HS-5 (cell line): Measurements from ENCODE around the gene METTL16.
A peak's percentile ranks its signal among the peaks of the same experiment; 100 is the strongest.

Experiments used
- DNase-seq: peaks from one replicate; pipeline ENCODE4 v3.0.0-alpha.2; 2012; ENCODE audit warnings: low read depth

The METTL16 gene

DNA sequence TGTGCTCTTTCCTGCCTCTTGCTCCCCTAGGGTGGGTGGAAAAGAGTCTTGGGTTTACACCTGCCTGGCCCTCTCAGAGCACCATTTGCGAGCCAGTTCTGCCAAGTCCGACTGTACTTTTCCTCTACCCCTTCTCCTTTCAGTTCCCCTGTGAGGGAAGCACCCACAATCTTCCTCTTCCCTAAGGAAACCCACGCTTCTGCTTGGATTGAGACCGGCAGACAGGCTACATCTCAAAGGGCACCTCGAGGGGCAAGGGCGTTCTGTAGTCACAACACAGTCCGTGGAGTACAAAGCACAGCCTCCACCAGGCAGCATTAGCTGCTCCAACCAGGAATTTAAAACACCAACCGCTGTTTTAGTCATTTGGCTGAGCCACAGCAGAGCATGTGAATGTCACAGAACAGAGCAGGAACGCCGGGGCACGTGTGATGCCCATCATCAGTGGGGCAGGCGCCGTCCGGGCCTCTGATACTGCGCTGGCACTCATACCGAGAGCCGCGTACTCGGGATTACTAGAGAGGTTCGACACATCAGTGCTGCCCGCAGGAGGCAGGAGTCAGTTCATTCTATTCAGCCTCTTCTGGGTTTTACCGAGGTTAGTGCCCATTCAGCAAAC, 97.1 kb downstream of the METTL16 start:
- DNase-seq = no peak

DNA sequence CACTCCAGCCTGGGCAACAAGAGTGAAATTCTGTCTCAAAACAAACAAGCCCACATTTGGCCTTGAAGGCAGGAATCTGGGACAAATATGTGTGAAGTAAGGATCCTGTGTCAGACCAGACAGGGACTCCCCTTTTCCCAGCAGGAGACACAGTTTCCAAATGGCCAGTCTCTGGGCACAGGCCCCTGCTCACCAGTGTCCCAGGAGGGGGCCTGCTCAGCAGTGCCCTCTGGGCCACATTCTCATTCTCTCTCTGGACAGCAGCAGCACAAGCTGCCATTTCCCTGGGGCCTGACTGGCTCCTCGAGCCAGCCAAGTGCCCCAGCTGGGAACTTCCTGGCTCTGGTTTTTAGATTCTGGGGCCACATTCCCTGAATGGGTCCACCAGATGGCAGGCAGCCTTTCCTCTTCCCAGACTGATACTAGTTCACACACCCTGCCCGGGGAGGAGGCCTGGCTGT, 99.1 kb downstream of the METTL16 start:
- DNase-seq = no peak

DNA sequence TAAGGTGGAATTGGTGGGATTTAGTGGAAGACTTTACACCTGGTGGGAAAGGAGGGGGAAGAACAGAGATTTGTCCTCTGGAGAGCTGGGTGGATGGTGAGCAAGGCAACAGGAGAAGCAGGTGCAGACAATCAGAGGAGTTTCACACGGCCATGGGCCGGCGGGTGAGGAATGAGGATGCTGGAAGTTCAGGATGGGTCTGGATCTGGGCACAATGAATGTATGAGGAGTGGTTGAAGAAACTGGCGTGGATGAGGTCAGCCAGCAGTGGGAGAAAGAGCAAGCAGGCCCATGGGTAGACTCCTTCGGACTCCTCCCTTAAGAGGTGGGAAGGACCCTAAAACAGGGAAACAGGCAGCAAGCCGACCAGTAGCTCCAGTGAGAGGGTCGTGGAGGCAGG, 100.7 kb downstream of the METTL16 start:
- no peak for DNase-seq

DNA sequence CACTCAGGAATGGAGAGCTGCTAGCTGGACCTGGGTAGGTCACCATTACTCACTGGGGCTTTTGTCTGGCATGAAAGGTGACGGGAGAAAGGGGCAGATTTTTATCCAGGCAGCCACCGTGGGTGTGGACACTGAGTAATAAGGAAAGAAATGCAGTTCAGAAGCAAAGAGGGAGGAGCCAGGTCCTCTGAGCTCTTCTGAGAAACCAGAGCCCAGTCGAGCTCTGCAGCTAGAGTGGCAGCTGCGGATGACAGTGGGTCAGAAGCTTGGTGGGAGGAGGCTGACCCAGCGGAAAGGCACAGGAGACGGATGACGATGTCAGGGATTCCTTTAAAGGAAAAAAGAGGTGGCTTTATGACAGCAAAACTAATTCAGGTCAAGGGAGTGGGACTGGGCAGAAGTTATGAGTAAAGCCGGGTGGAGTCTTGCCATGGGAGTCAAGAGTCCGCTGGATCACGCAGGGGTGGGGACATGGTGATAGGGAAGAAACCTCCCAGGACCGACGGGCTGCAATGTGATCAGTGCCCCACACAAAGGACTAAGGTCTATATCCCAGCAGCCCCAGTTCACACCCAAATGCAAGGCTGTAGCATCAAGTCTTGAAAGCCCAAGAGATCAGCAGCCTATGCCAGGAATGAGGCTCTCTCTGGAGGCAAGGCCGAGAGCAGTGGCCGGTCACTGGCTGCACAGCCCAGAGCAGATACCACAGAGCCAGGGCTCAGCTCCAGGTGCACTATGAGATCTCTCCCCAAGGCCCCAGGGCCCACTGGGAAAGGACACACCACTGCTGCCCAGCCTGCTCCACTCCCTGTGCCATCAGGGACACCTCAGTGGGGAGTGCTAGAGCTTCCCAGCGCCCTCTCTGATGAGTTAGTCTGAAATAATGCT, 104.5 kb downstream of the METTL16 start:
- DNase-seq = peak; percentile 91

DNA sequence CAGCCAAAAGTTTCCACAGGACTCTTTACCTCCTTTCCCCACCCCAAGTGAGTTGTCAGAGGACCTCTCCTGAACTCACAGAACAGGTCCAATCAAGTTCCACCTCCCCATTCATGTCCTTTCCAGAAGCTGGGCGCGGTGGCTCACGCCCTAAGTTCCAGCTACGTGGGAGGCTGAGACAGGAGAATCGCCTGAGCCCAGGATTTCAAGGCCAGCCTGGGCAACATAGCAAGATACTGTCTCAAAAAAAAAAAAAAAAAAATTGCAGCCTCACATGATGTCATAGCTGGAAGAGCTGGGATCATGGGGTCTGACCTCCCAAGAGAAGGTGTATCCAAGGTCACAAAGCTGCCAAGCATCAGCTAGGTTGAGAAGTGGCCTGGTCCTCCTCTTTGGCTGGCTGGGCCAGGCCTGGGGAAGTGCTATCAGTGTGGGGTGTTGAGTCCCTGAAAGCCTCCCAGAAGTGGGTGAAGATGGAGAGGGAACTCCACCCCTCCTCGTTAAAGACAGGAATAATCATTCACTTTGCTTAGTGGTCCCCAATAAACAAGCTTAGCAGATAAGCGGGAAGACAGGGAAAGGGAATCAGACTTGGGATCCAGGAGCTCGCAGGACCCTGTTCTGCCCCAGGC, 105.3 kb downstream of the METTL16 start:
- no peak for DNase-seq

DNA sequence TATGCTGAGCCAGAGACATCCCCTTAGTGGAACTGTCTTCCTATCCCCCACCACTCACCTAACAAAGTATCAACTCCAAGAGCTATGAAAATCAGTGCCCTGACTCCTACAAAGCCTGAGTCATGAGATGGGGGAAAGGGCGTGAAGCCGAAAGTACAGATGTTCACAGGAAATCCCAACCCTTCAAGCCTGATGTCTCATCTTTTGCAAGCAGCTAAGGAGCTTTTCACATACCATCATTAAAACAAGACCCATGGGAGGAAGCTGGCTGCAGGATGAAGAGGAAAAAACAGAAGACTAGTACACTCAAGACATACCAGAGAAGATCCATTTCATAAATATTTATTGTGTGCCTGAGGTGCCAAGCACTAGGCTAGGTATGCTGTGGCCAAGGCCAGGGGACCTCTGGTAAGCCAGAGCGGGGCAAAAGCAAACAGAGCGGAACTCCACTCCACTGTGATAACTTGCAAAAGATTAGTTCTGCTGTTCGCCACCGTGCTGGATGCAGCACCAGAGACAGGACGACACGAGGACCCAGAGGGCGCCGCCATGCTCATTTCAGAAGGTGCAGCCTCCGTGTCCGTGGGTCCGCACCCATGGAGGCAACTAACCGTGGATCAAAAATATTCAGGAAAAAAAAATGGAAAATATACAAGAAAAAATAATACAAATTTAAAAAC, 106.3 kb downstream of the METTL16 start:
- DNase-seq = peak; percentile 93

DNA sequence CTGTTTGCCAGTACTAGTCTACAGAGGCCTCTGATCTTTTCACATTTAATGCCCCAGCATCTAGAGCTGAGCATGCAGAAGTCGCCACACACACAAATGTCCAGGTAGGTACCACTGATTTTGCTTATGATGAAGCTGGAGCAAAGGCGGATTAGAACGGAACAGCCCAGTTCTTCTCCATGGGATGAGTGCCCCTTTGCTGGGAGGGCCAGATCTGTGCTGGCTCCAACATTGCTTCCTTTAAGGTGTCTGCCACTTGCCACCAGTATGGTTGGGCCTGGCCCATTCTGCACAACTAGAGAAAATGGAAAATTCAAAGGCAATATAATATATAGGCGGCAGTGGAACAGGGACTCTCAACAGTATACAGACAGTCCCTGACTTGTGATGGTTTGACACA, 108.6 kb downstream of the METTL16 start:
- DNase-seq = no peak

DNA sequence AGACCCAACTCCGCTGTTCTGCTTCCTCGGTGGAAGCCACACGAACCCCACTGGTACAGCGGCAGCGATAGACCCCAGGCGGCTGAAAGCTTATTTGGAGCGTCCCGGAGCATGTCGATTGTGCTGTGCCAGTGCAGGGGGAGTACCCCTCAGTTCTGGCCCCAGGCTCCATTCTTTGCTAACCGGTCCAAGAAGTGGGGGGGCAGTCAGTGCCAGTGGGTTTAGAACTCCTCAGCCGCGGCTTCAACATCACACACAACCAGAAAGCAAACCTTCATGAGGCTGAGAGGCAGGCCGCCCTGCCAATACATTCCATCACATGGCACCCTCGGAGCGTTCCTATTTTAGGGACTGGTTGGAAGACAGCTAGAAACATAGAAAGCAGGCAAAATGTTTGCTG, 109.1 kb downstream of the METTL16 start:
- DNase-seq = no peak

DNA sequence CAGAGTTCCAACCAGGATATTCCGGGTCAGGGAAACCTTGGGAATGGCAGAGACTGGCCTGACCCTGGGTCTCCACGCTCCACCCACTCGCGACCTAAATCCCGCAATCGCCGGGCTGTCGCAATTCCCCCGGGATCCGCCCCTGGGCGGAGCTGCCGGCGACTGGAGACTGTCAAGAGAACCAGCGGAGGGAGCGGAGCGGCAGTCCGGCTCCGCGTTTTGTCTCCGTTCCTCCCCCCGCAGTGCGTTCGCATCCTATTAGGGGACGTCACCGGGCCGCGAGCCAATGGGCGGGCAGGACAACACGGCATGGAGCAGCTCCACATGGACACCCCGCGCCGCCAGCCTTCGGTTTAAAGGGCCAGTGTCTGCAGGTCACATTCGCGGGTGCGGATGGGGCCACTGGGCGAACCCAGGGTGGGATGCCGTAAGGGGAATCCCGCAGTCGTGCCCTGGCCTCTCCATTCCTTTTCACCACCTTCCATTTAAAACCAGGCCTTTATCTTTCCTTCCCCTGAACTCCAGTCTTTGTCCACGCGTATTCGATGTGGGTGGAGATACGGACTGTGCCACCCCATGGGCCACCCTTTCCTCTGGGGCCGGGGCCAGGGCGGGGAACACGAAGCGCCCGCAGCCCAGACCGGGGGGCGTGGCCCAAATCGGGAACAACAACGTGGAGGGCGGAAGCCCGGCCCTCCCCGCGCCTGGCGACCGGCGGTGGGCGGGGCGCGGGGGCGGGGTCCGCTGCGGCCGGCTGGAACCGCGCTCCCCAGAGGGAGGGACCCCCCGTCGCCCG, 110.1 kb downstream of the METTL16 start:
- DNase-seq = peak; percentile 98

DNA sequence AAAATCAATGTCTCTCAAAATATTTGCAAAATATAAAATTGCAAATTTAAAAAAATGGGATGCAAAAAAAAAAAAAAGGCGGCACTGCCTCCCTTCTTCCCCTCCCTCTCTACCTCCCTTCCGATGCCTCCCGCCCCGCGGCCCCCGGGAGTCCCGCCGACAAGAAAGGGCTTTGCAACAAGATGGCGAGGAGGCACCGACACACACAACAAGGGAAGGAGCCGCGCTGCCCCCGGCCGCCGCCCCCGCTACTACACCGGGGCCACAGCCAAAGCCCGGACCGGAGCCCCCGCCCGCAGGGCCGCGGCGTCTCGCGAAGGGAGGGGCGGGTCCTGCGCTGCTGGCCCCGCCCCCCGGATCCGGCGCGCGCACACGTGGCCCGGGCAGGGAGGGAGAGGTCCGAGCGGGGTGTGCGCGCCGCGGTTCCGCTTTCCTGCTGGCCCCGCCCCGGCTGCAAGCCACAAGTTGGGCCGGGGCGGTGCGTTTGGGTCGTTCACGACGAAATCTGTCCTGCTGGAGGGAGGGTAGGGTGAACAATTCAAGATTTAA, 110.7 kb downstream of the METTL16 start, which contains the start of gene MNT:
Gene MNT, minus strand, starts transcription at position 184 of the 549 bp plus-strand sequence. CDS start 348 bp downstream, outside the sequence.
- DNase-seq = peak; percentile 40

DNA sequence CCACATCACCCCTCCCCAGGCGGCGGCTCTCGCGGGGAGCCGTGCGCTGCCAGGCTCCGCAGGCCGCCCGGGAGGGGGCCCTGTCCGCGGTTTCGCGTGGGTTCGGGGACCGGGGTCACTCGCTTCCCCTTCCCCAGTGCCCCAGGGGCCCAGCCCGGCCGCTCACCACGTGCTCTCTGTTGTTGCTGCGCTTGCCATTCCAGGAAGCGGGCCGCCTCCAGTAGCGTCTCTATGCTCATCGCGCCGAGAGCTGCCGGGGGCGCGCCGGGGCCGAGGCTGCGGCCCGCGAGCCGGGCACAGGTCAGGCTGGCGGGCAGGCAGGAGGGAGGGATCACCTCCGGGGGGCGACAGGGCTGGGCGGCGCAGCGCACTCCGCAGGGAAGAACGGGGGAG, 111.2 kb downstream of the METTL16 start:
- no peak for DNase-seq

DNA sequence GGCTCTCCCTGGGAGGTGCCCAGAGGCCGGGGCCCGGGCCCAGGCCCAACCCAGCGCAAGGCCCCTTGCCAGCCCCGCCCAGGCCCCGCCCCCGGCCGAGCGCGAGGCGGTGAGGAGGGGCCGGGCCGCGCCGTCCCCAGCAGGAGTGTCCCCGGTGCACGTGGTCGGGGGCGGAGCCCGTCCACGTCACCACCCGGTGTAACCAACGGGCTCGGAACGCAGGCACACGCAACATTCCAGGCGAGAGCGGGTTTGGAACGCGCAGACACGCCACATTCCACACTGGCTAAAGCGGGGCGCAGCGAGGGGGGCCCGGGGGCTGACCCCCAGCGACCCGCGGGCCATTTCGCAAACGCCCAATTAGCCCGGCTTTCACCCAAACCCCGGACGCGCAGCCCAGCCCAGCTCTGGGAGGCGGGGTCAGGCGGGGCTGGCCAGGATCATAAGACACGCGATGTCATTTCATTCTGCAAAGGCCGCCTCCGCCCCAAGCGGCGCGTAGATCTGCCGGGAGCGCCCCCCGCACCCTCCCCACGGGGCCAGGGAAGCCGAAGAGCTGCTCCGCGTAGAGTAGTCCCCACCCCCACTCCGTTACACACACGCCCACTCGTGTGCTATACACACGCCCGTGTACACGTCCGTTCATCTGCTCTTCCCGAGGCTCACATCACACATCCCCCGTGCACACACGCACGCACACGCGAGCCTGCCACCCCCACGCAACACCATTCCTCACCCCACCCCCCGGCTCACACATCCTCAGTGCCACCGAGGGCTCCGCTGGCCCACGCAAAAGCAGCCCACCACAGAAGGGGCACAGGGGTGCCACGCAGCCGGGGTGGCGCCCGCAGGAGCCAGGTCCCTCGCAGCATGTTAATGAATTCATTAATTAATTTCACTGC, 111.9 kb downstream of the METTL16 start:
- DNase-seq = peak; percentile 88

DNA sequence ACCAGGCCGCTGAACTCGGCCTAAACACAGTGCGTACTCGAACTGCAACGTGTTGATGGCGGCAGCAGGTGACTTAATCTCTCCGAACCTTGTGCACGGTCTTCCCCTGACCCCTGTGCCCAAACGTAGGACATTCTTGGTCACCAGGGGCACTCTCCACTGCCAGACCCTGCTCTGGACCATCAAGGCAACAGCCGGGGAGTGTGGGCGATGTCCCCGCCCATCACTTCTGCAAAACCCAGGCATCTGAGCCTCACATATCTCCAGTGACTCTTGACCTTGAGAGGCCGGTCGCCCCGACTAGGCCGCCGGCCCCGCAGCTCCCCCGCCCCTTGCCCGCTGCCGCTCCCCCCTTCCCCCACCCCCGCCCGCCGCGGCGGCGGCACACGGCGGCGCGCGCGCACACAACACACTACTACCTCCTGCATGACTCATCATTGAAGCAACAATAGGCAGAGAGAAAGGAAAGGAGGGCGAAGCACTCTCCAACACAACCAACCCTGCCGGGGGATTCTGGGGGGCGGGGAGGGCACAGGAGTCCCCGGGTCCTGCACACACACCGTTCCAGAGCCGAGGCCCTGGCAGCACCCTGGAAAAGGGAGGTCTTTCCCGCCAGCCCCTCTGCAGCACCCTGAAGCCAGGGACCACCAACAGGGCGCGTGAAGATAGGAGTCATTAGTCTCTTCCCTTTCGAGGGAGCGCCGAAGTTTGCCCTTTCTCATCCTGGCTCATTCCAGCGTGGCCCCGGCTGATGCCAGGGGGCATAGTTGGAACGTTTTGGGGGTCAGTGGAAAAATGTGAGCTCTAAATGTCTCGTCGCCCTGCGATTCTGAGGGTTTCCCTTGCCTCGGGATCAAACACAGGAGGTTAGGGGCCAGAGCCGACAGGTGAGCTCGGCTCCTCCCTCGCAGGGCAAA, 112.8 kb downstream of the METTL16 start:
- DNase-seq = no peak

DNA sequence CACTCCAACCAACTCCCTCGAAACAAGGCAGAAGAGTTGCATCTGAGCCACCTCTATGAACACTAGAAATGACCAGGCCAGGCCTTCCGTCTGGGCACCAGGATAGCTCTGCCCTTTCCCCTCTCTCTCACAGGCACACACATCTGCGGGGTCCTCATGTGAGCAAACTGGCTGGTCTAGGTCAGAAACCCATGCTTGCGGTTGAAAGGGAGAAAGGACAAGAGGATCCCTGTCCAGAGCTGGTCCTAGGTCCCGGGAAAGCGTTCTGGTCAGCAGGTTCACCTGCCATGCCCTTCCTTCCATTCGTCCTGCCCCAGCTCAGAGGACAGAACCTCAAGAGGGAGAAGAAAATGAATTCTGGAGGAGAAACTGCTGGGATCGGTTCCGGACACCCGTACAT, 113.5 kb downstream of the METTL16 start:
- DNase-seq = no peak

DNA sequence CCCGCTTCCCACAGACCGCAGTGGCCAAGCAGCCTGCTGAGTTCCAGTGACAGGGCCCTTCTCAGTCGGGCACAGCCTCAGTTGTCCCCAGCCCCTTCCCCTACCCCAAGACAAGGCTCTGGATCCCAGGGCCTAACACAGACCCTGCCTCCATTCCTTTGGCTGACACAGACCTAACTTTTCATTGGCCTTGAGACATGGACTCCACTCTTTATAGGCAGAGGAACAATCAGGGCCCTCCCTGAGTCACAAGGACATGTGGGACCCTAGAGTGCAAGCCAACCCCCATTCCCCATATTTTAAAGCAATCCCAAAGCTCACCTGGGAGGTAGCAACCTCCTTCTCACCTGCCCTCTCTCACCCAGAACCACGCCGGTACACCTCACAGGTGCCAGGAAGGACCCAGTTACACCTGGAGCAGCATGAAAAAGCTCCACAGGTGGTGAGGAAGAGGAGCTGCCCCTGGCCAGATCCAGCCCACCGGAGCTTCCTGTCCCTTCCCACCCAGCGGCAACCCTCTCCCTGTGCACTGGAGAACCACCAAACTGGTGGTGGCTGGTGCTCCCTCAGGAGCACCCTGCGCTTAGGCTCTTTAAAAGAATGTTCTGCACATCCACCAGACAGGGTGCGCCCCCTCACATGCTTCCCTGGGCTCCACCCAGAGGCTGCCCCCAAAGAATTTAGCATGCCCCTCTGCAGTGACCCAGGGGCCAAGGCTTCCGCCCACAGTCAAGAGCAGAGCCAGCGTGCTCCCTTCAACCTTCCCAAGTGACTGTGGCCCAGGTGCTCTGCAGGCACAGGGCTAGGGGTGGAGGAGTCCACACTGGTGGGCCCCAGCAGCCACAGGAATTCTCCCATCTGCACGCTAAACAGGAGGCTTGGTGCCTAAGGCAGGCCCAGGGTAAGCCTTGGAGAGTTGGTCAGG, 114.2 kb downstream of the METTL16 start:
- DNase-seq = no peak

DNA sequence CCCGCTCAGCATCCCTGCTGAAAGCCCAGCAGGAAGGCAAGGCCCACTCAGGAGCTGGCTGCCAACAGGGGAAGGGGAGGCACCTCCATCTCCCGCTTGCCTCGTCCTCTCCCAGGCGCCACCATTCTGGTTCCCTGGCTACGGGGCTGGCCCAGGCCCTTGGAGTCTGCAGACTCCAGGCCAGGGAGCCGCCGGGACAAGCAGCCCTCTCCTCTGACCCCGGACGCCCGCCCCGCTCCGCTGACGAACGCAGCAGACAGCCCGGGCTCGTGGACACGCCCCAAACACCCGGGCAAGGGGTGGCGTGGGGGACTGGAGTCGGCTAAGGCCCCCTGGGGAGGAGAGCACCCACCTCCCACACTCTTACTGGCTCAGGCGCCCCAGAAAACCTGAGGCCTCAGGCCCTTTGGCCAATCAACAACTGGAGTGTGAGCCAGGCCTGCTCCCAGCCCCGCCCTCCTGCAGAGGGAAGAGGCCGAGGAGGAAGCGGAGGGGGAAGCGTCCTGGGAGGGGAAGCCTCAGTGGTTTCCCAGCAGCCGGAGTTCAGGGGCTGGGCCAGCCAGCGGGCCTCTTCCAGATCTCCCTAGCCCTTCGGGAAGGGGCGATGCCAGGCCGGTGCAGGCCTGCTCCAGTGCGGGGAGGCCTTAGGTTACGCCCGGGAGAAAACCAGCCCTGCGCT, 115.0 kb downstream of the METTL16 start:
- peak; percentile 75 for DNase-seq

DNA sequence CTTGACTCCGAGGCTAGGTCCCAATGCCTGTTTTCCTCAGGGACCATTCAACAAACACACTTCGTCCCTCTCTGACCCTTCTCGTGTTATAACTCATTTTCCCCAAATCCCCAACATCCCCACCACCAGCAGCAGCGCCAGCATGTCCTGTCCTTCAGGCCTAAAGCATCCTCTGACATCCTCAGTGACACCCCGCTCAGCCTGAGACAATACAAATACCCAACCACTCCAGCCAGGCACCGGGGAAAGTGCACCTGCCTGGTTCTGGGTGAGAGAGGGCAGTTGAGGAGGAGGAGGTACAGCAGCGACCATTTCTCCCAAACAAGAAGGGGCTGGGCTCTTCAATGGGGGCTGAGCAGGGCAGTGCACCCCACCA, 115.5 kb downstream of the METTL16 start:
- DNase-seq = no peak
